ENCODE measurements around the gene SLC13A5. TPM values are rescaled to one million over a fixed set of nuclear protein-coding genes. Genes with fewer than 3 reads are reported as not detected.
A peak's percentile ranks its signal among the peaks of the same experiment; 100 is the strongest.

SLC13A5 gene
- total RNA-seq (2022), result 0.71 and 3.1 TPM in 2 replicates
- Bru-seq, nascent RNA, result percentile 20 among the genes with signal in this experiment
- percentile 17 among the genes with signal in this experiment for BruChase-seq, experiment 1, labeled RNA remaining after a 6-hour chase
- percentile 24 among the genes with signal in this experiment for BruChase-seq, experiment 2, labeled RNA remaining after a 2-hour chase
- long read RNA-seq, full-length matches to known transcripts, result 1 of 3 reads
- long read RNA-seq, partial matches to known transcripts, result 2 of 3 reads
- long read RNA-seq, other reads (novel, unspliced or antisense), result 0 of 3 reads

DNA sequence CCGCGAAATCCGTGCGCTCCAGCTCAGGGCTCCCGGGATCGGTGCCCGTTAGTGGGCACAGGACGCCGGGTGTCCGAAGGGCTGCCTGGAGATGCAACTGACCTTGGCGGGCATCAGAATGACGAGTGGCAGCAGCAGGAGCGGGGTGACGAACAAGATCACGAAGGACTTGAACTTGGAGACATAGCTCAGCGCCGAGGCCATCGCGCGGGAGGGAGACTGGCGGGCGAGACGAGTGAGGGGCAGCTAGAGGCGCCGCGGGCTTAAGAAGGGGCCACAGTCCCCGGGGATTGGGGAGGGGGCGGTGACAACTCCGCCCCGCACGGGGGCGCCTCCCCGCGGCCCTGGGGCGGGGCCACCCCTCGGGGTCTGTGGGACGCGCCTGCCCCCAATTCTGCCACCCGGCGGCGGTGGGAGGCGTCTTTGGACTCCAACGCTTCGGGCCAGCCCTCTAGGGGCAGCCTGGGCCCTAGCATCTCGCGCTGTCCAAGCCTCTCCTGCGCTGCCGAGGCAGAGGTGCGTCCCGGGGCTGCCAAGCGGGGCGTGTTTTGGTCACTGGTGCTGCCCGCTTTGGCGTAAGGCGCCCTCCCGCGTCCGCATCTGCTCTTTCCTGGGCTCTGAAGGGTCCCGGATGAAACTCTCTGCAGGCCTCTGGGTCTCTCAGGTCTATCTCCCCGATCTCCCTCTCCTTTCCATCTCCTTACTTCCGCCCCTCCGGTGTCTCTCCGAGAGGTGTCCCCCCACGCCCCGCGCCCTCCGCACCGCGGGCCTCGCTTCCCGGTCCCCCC, at the start of gene SLC13A5:
TSS of gene SLC13A5 (minus strand) at position 240 of the 788 bp plus-strand sequence. CDS start at position 204, 36 bp downstream.
- DNase-seq, result peak; percentile 48
- Mint-ChIP-seq H3K4me3 (ENCODE audit: low read depth, unreplicated experiment) (peak within 1 kb of the TSS; percentile 65), H3K27me3 (ENCODE audit: unreplicated experiment) (peaks cover 26% of the 10 kb centered on the region), H3K4me1 (ENCODE audit: low read depth, unreplicated experiment) (peaks cover 9% of the 10 kb centered on the region), H3K36me3 (ENCODE audit: insufficient read depth, unreplicated experiment) (peaks cover 5% of the 10 kb centered on the region), H3K9me3 (ENCODE audit: low read depth, unreplicated experiment) (peaks cover 2% of the 10 kb centered on the region), H3K27ac (ENCODE audit: unreplicated experiment) (no peak within 1 kb of the TSS)
- CTCF ChIA-PET, result interaction anchor here (1.3 to 1.9 kb wide), 2 partner anchors 11 to 44 kb away, joined by 3 to 8 read pairs; no protein-coding TSS in a partner anchor
- intact Hi-C loops (cut with micrococcal nuclease; ENCODE audit: unreplicated experiment), result no loop called here
- TF ChIP-seq, protein P1, sequence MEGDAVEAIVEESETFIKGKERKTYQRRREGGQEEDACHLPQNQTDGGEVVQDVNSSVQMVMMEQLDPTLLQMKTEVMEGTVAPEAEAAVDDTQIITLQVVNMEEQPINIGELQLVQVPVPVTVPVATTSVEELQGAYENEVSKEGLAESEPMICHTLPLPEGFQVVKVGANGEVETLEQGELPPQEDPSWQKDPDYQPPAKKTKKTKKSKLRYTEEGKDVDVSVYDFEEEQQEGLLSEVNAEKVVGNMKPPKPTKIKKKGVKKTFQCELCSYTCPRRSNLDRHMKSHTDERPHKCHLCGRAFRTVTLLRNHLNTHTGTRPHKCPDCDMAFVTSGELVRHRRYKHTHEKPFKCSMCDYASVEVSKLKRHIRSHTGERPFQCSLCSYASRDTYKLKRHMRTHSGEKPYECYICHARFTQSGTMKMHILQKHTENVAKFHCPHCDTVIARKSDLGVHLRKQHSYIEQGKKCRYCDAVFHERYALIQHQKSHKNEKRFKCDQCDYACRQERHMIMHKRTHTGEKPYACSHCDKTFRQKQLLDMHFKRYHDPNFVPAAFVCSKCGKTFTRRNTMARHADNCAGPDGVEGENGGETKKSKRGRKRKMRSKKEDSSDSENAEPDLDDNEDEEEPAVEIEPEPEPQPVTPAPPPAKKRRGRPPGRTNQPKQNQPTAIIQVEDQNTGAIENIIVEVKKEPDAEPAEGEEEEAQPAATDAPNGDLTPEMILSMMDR (IDR thresholded peaks at IDR 0.05; ENCODE audit: unreplicated experiment), result peak; percentile 46
- no TSS peak for BruUV-seq (replicated peaks)

DNA sequence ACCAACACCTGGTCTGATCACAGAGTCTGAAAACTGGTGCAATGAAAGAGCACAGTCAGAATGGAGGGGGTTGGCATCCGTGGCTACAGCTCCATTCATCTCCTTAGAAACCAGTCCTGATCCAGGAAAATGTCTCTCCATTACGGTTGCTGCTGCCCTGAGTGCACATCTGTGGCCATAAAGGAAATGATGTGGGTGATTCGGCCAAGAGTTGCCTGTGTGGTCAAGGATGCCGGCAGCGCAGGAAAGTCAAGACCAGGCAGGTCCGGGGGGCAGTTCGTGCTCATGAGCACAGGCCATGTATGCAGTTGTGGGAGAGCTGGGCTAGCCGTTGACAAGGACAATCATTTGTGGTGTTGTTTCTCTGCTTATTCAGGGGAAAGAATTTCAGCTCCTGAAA, 48.6 kb upstream of the SLC13A5 start:
- no peak for DNase-seq
- no TSS peak for BruUV-seq (replicated peaks)
- H3K36me3 Mint-ChIP-seq (ENCODE audit: insufficient read depth, unreplicated experiment), result no peaks in the 10 kb centered on the region
- H3K27ac Mint-ChIP-seq (ENCODE audit: unreplicated experiment), result no peak overlapping the region
- no peaks in the 10 kb centered on the region for H3K9me3 Mint-ChIP-seq (ENCODE audit: low read depth, unreplicated experiment)
- H3K4me1 Mint-ChIP-seq (ENCODE audit: low read depth, unreplicated experiment), result no peaks in the 10 kb centered on the region
- peaks cover 31% of the 10 kb centered on the region for H3K27me3 Mint-ChIP-seq (ENCODE audit: unreplicated experiment)
- CTCF ChIA-PET, result no interaction called here
- intact Hi-C loops (cut with micrococcal nuclease; ENCODE audit: unreplicated experiment), result no loop called here
- TF ChIP-seq, protein P1 (IDR thresholded peaks at IDR 0.05; ENCODE audit: unreplicated experiment), result no peak
- H3K4me3 Mint-ChIP-seq (ENCODE audit: low read depth, unreplicated experiment), result no peak overlapping the region

DNA sequence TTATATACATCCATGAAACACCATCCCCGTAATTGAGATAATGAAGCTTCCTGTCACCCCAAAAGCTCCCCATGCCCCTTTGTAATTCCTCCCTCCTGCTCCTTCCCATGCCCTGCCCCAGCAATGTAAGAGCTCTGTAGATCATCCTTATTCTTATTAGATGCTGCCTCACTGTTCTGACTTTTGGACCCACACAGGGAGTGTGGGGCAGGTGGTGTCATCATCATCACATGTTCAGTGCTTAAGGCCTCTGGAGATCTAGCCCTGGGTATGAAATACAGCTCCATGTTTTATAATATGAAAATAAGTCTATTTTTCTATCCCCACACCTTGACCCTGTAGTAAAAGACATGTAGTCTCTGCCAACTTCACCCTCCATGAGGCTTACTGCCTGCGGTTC, 44.6 kb upstream of the SLC13A5 start:
- intact Hi-C loops (cut with micrococcal nuclease; ENCODE audit: unreplicated experiment), result no loop called here
- H3K4me1 Mint-ChIP-seq (ENCODE audit: low read depth, unreplicated experiment), result peaks cover 14% of the 10 kb centered on the region
- no peak for DNase-seq
- H3K9me3 Mint-ChIP-seq (ENCODE audit: low read depth, unreplicated experiment), result no peaks in the 10 kb centered on the region
- peaks cover 13% of the 10 kb centered on the region for H3K27me3 Mint-ChIP-seq (ENCODE audit: unreplicated experiment)
- CTCF ChIA-PET, result no interaction called here
- no peak overlapping the region for H3K27ac Mint-ChIP-seq (ENCODE audit: unreplicated experiment)
- no peak overlapping the region for H3K4me3 Mint-ChIP-seq (ENCODE audit: low read depth, unreplicated experiment)
- no TSS peak for BruUV-seq (replicated peaks)
- TF ChIP-seq, protein P1 (IDR thresholded peaks at IDR 0.05; ENCODE audit: unreplicated experiment), result no peak
- H3K36me3 Mint-ChIP-seq (ENCODE audit: insufficient read depth, unreplicated experiment), result peaks cover 15% of the 10 kb centered on the region

- H3K36me3 Mint-ChIP-seq (ENCODE audit: insufficient read depth, unreplicated experiment), result peaks cover 15% of the 10 kb centered on the region
- H3K27me3 Mint-ChIP-seq (ENCODE audit: unreplicated experiment), result peaks cover 13% of the 10 kb centered on the region
- no peak for DNase-seq
- no TSS peak for BruUV-seq (replicated peaks)
- TF ChIP-seq, protein P1 (IDR thresholded peaks at IDR 0.05; ENCODE audit: unreplicated experiment), result no peak
- H3K4me3 Mint-ChIP-seq (ENCODE audit: low read depth, unreplicated experiment), result peak overlapping the region; percentile 84
- CTCF ChIA-PET, result no interaction called here
- peaks cover 25% of the 10 kb centered on the region for H3K4me1 Mint-ChIP-seq (ENCODE audit: low read depth, unreplicated experiment)
- intact Hi-C loops (cut with micrococcal nuclease; ENCODE audit: unreplicated experiment), result no loop called here
- peak overlapping the region; percentile 91 for H3K27ac Mint-ChIP-seq (ENCODE audit: unreplicated experiment)
- H3K9me3 Mint-ChIP-seq (ENCODE audit: low read depth, unreplicated experiment), result no peaks in the 10 kb centered on the region
Measured at GRCh38 chr17:6756425-6757031, 43.4 kb upstream of the SLC13A5 start.
